ENCODE results near the gene COX6B1.

DNA sequence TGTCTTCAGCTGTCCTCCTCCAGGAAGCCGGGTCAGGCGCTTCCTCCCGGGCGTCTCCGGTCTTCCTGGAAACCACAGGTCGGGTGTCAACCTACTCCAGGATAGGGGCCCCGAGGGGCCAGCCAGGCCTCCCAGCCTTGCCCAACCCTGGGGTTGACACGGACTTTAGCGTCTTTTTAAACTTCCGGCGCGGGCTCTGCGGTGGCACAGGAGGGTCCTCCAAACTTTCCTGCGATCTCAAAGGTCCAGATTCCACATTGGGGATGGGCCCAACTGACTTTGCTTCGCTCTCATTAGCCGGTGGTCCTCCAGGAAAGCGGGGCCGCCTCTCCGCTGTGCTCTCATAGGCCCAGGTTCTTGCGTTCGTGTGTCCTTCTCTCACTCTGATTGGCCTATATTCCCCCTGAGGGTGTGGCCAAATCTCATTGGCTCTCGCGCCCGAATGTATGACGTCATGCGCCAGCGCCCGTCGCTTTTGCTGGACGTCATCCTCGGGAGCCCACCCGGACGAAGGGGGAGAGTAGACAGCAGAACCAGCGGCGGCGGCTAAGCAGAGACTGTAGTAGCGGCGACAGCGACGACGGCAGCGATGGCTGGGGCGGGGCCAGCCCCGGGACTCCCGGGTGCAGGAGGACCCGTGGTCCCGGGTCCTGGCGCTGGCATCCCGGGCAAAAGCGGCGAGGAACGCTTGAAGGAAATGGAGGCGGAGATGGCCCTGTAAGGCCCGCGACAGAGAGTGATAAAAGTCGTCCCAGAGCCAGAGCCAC is 19.4 kb upstream of the COX6B1 start, which contains the start of gene RBM42:
- TF ChIP-seq, protein P1, sequence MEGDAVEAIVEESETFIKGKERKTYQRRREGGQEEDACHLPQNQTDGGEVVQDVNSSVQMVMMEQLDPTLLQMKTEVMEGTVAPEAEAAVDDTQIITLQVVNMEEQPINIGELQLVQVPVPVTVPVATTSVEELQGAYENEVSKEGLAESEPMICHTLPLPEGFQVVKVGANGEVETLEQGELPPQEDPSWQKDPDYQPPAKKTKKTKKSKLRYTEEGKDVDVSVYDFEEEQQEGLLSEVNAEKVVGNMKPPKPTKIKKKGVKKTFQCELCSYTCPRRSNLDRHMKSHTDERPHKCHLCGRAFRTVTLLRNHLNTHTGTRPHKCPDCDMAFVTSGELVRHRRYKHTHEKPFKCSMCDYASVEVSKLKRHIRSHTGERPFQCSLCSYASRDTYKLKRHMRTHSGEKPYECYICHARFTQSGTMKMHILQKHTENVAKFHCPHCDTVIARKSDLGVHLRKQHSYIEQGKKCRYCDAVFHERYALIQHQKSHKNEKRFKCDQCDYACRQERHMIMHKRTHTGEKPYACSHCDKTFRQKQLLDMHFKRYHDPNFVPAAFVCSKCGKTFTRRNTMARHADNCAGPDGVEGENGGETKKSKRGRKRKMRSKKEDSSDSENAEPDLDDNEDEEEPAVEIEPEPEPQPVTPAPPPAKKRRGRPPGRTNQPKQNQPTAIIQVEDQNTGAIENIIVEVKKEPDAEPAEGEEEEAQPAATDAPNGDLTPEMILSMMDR (conservative IDR thresholded peaks at IDR 0.05 in 1 of 2, IDR thresholded peaks at IDR 0.05 in 1 of 2; ENCODE audit: extremely low read depth in 1 of 2, insufficient read depth in 1 of 2, low read depth in 1 of 2, low read length in 2 of 2) = no peak
- TF ChIP-seq EZH2 (IDR thresholded peaks at IDR 0.05; ENCODE audit: borderline replicate concordance, low read length) = no peak
